Activated CD4-positive, alpha-beta memory T cell treated with anti-CD3 and anti-CD28 coated beads, Interleukin-2, amount 10 ng/mL, durations not matched to agents 7 days and 5 days (primary cell): ENCODE data around the gene EEA1. TPM values are rescaled to one million over a fixed set of nuclear protein-coding genes. Genes with fewer than 3 reads are reported as not detected.

ENCODE experiments used
- CTCF ChIA-PET: fragments of 350-600 bp; sonication (Branson Sonifier 250); formaldehyde crosslinking; loops from one replicate; lab custom pipeline; 2021; ENCODE audit warnings: antibody characterized with exemption, inconsistent platforms; lab: Charles Lee
- POLR2A ChIA-PET: fragments of 350-600 bp; sonication (Branson Sonifier 250); formaldehyde crosslinking; loops from one replicate; lab custom pipeline; 2021; ENCODE audit warnings: antibody characterized with exemption; lab: Charles Lee
- DNase-seq: peaks from one replicate; pipeline ENCODE4 v3.0.0-alpha.2; 2020
- H3K27ac Mint-ChIP-seq: one replicate; pipeline ENCODE4 v1.8.0; 2021; ENCODE audit warnings: mild to moderate bottlenecking, mixed read lengths
- H3K27me3 Mint-ChIP-seq: one replicate; pipeline ENCODE4 v1.8.0; 2021; ENCODE audit warnings: mixed read lengths
- H3K36me3 Mint-ChIP-seq: one replicate; pipeline ENCODE4 v1.8.0; 2021; ENCODE audit warnings: low read depth, mixed read lengths
- H3K4me1 Mint-ChIP-seq: one replicate; pipeline ENCODE4 v1.8.0; 2021; ENCODE audit warnings: mixed read lengths
- H3K4me3 Mint-ChIP-seq: one replicate; pipeline ENCODE4 v1.8.0; 2021; ENCODE audit warnings: mild to moderate bottlenecking, mixed read lengths
- H3K9me3 Mint-ChIP-seq: one replicate; pipeline ENCODE4 v1.8.0; 2021; ENCODE audit warnings: mixed read lengths
- total RNA-seq, 2 experiments: library from RNA; stranded (reverse); gene quantifications; one replicate each; pipeline ENCODE4 v1.2.3, GENCODE V29; 2021

EEA1 gene
- total RNA-seq, 2 experiments from 2014 or later = 12.6 to 16.1 TPM

- H3K4me3 Mint-ChIP-seq = no peak overlapping the region
- no peaks in the 10 kb centered on the region for H3K9me3 Mint-ChIP-seq
- ChIA-PET POLR2A (interaction anchor here (8.1 kb wide), 1 partner anchor 23 kb away, joined by 46 read pairs; the partner anchor contains the start of gene EEA1), CTCF (no interaction called here)
- H3K27ac Mint-ChIP-seq = no peak overlapping the region
- peaks cover 16% of the 10 kb centered on the region for H3K4me1 Mint-ChIP-seq
- no peak for DNase-seq
- no peaks in the 10 kb centered on the region for H3K27me3 Mint-ChIP-seq
- peaks cover 8% of the 10 kb centered on the region for H3K36me3 Mint-ChIP-seq
Observed at GRCh38 chr12:92905258-92905810, 23.8 kb downstream of the EEA1 start.

GRCh38 chr12:92900941-92901340 lies 28.2 kb downstream of the EEA1 start:
- ChIA-PET POLR2A (no interaction called here), CTCF (interaction anchor here (0.6 kb wide), 1 partner anchor 281 kb away, joined by 3 read pairs; no protein-coding TSS in a partner anchor)
- peaks cover 4% of the 10 kb centered on the region for H3K36me3 Mint-ChIP-seq
- no peak for DNase-seq
- no peak overlapping the region for H3K27ac Mint-ChIP-seq
- no peaks in the 10 kb centered on the region for H3K9me3 Mint-ChIP-seq
- no peaks in the 10 kb centered on the region for H3K27me3 Mint-ChIP-seq
- H3K4me1 Mint-ChIP-seq = peaks cover 1% of the 10 kb centered on the region
- H3K4me3 Mint-ChIP-seq = no peak overlapping the region

GRCh38 chr12:92899386-92900001 lies 29.6 kb downstream of the EEA1 start:
- DNase-seq = no peak
- Mint-ChIP-seq H3K27ac (no peak overlapping the region), H3K27me3 (no peaks in the 10 kb centered on the region), H3K4me3 (no peak overlapping the region), H3K9me3 (no peaks in the 10 kb centered on the region), H3K36me3 (peaks cover 7% of the 10 kb centered on the region), H3K4me1 (no peaks in the 10 kb centered on the region)
- ChIA-PET POLR2A (interaction anchor here (0.9 kb wide), 1 partner anchor 29 kb away, joined by 3 read pairs; no protein-coding TSS in a partner anchor), CTCF (interaction anchor here (0.6 kb wide), 1 partner anchor 1086 kb away, joined by 4 read pairs; no protein-coding TSS in a partner anchor)

- no peaks in the 10 kb centered on the region for H3K4me1 Mint-ChIP-seq
- H3K9me3 Mint-ChIP-seq = no peaks in the 10 kb centered on the region
- ChIA-PET POLR2A (interaction anchor here (0.9 kb wide), 1 partner anchor 30 kb away, joined by 3 read pairs; no protein-coding TSS in a partner anchor), CTCF (interaction anchor here (0.6 kb wide), 1 partner anchor 1086 kb away, joined by 4 read pairs; no protein-coding TSS in a partner anchor)
- no peaks in the 10 kb centered on the region for H3K27me3 Mint-ChIP-seq
- H3K36me3 Mint-ChIP-seq = peaks cover 7% of the 10 kb centered on the region
- no peak overlapping the region for H3K4me3 Mint-ChIP-seq
- no peak for DNase-seq
- no peak overlapping the region for H3K27ac Mint-ChIP-seq
Observed at GRCh38 chr12:92898755-92899154, 30.3 kb downstream of the EEA1 start.

GRCh38 chr12:92897844-92898243 lies 31.3 kb downstream of the EEA1 start:
- CTCF ChIA-PET = no interaction called here

GRCh38 chr12:92890601-92891106 lies 38.4 kb downstream of the EEA1 start:
- ChIA-PET POLR2A (no interaction called here), CTCF (interaction anchor here (1.2 kb wide), 1 partner anchor 14 kb away, joined by 4 read pairs; no protein-coding TSS in a partner anchor)
- Mint-ChIP-seq H3K36me3 (peaks cover 10% of the 10 kb centered on the region), H3K4me1 (no peaks in the 10 kb centered on the region), H3K27ac (no peak overlapping the region), H3K27me3 (no peaks in the 10 kb centered on the region), H3K4me3 (no peak overlapping the region), H3K9me3 (no peaks in the 10 kb centered on the region)
- DNase-seq = no peak

More at GRCh38 chr12:92897844-92898243, 31.3 kb downstream of the EEA1 start:
- Mint-ChIP-seq H3K27me3 (no peaks in the 10 kb centered on the region), H3K36me3 (peaks cover 7% of the 10 kb centered on the region), H3K4me1 (no peaks in the 10 kb centered on the region), H3K27ac (no peak overlapping the region), H3K4me3 (no peak overlapping the region), H3K9me3 (no peaks in the 10 kb centered on the region)
- POLR2A ChIA-PET = no interaction called here
- no peak for DNase-seq

- no peak for DNase-seq
- Mint-ChIP-seq H3K4me3 (no peak overlapping the region), H3K27me3 (no peaks in the 10 kb centered on the region), H3K36me3 (peaks cover 24% of the 10 kb centered on the region), H3K9me3 (no peaks in the 10 kb centered on the region), H3K4me1 (no peaks in the 10 kb centered on the region), H3K27ac (no peak overlapping the region)
- ChIA-PET POLR2A (no interaction called here), CTCF (no interaction called here)
Observed at GRCh38 chr12:92886131-92886530, 43.0 kb downstream of the EEA1 start.

GRCh38 chr12:92879698-92880322 lies 49.3 kb downstream of the EEA1 start:
- no peak overlapping the region for H3K27ac Mint-ChIP-seq

GRCh38 chr12:92877904-92878303 lies 51.2 kb downstream of the EEA1 start:
- POLR2A ChIA-PET = no interaction called here
- H3K9me3 Mint-ChIP-seq = no peaks in the 10 kb centered on the region
- no peak overlapping the region for H3K27ac Mint-ChIP-seq
- H3K36me3 Mint-ChIP-seq = peaks cover 13% of the 10 kb centered on the region
- no peaks in the 10 kb centered on the region for H3K27me3 Mint-ChIP-seq
- H3K4me1 Mint-ChIP-seq = peaks cover 4% of the 10 kb centered on the region
- H3K4me3 Mint-ChIP-seq = no peak overlapping the region
- CTCF ChIA-PET = no interaction called here
- DNase-seq = no peak

More at GRCh38 chr12:92879698-92880322, 49.3 kb downstream of the EEA1 start:
- Mint-ChIP-seq H3K9me3 (no peaks in the 10 kb centered on the region), H3K27me3 (no peaks in the 10 kb centered on the region), H3K4me3 (no peak overlapping the region), H3K36me3 (peaks cover 23% of the 10 kb centered on the region), H3K4me1 (no peaks in the 10 kb centered on the region)
- POLR2A ChIA-PET = no interaction called here
- DNase-seq = no peak
- CTCF ChIA-PET = no interaction called here

- Mint-ChIP-seq H3K27ac (no peak overlapping the region), H3K4me1 (peaks cover 4% of the 10 kb centered on the region), H3K36me3 (peaks cover 13% of the 10 kb centered on the region), H3K9me3 (no peaks in the 10 kb centered on the region), H3K27me3 (no peaks in the 10 kb centered on the region), H3K4me3 (no peak overlapping the region)
- no peak for DNase-seq
- ChIA-PET CTCF (interaction anchor here (0.7 to 0.9 kb wide), 3 partner anchors 12 to 18 kb away, joined by 3 to 4 read pairs (median 4); no protein-coding TSS in a partner anchor), POLR2A (no interaction called here)
Observed at GRCh38 chr12:92876496-92876895, 52.6 kb downstream of the EEA1 start.

- Mint-ChIP-seq H3K4me1 (peaks cover 7% of the 10 kb centered on the region), H3K9me3 (no peaks in the 10 kb centered on the region), H3K27ac (no peak overlapping the region), H3K27me3 (no peaks in the 10 kb centered on the region), H3K4me3 (no peak overlapping the region), H3K36me3 (peaks cover 6% of the 10 kb centered on the region)
- POLR2A ChIA-PET = no interaction called here
- CTCF ChIA-PET = interaction anchor here (0.8 kb wide), 1 partner anchor 11 kb away, joined by 3 read pairs; no protein-coding TSS in a partner anchor
- no peak for DNase-seq
Observed at GRCh38 chr12:92871116-92871515, 58.0 kb downstream of the EEA1 start.

- ChIA-PET CTCF (no interaction called here), POLR2A (no interaction called here)
- Mint-ChIP-seq H3K36me3 (peaks cover 16% of the 10 kb centered on the region), H3K4me1 (peaks cover 3% of the 10 kb centered on the region), H3K27me3 (no peaks in the 10 kb centered on the region), H3K27ac (no peak overlapping the region), H3K9me3 (no peaks in the 10 kb centered on the region), H3K4me3 (no peak overlapping the region)
- DNase-seq = no peak
Observed at GRCh38 chr12:92866418-92866817, 62.7 kb downstream of the EEA1 start.

GRCh38 chr12:92863251-92863650 lies 65.8 kb downstream of the EEA1 start:
- no peaks in the 10 kb centered on the region for H3K4me1 Mint-ChIP-seq
- H3K36me3 Mint-ChIP-seq = peaks cover 26% of the 10 kb centered on the region
- no peaks in the 10 kb centered on the region for H3K27me3 Mint-ChIP-seq
- ChIA-PET CTCF (no interaction called here), POLR2A (no interaction called here)
- no peak overlapping the region for H3K27ac Mint-ChIP-seq
- no peaks in the 10 kb centered on the region for H3K9me3 Mint-ChIP-seq
- DNase-seq = no peak
- H3K4me3 Mint-ChIP-seq = no peak overlapping the region
